OCI-LY7 (cell line): ENCODE results near the gene CDC42EP3.

Experiments
- EZH2phosphoT487 ChIP-seq: fragments of 200-600 bp; sonication (generic); IDR thresholded peaks from 2 replicates; pipeline ENCODE4 v1.6.1; 2018; ENCODE audit warnings: low read depth, borderline replicate concordance, mild to moderate bottlenecking, mixed run types, antibody characterized with exemption, low read length, moderate library complexity, mixed read lengths
- TF ChIP-seq, protein P1 (sequence below): fragments of 200-600 bp; sonication (generic); conservative IDR thresholded peaks from 2 replicates; pipeline ENCODE4 v1.5.1; 2014; ENCODE audit warnings: mild to moderate bottlenecking, antibody characterized with exemption, low read length, moderate library complexity, mixed read lengths

- TF ChIP-seq, protein P1, sequence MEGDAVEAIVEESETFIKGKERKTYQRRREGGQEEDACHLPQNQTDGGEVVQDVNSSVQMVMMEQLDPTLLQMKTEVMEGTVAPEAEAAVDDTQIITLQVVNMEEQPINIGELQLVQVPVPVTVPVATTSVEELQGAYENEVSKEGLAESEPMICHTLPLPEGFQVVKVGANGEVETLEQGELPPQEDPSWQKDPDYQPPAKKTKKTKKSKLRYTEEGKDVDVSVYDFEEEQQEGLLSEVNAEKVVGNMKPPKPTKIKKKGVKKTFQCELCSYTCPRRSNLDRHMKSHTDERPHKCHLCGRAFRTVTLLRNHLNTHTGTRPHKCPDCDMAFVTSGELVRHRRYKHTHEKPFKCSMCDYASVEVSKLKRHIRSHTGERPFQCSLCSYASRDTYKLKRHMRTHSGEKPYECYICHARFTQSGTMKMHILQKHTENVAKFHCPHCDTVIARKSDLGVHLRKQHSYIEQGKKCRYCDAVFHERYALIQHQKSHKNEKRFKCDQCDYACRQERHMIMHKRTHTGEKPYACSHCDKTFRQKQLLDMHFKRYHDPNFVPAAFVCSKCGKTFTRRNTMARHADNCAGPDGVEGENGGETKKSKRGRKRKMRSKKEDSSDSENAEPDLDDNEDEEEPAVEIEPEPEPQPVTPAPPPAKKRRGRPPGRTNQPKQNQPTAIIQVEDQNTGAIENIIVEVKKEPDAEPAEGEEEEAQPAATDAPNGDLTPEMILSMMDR = no peak
- no peak for TF ChIP-seq EZH2phosphoT487
Measured at GRCh38 chr2:37653093-37653492, 18.3 kb downstream of the CDC42EP3 start.
